A673 (cell line): ENCODE measurements around the gene PHF20.

ENCODE experiments used
- CTCF ChIP-seq: fragments of 300-800, 200-600 bp; sonication (generic); conservative IDR thresholded peaks from 2 replicates; pipeline ENCODE4 v1.5.1; 2017; ENCODE audit warnings: low read depth, mild to moderate bottlenecking, antibody characterized with exemption, low read length, moderate library complexity, mixed read lengths
- EZH2 ChIP-seq: fragments of 200-600 bp; sonication (generic); IDR thresholded peaks from 2 replicates; pipeline ENCODE4 v1.6.1; 2017; ENCODE audit warnings: borderline replicate concordance, low read depth, mild to moderate bottlenecking, mixed read lengths, antibody characterized with exemption, low read length; ENCODE audit not compliant: poor library complexity, severe bottlenecking

GRCh38 chr20:35884541-35884865, 112.7 kb downstream of the PHF20 start:
- TF ChIP-seq CTCF (no peak; the same call in 1 of the 2 replicates), EZH2 (no peak)
